ENCODE measurements around the gene PRKAR1B.

Gene PRKAR1B

DNA sequence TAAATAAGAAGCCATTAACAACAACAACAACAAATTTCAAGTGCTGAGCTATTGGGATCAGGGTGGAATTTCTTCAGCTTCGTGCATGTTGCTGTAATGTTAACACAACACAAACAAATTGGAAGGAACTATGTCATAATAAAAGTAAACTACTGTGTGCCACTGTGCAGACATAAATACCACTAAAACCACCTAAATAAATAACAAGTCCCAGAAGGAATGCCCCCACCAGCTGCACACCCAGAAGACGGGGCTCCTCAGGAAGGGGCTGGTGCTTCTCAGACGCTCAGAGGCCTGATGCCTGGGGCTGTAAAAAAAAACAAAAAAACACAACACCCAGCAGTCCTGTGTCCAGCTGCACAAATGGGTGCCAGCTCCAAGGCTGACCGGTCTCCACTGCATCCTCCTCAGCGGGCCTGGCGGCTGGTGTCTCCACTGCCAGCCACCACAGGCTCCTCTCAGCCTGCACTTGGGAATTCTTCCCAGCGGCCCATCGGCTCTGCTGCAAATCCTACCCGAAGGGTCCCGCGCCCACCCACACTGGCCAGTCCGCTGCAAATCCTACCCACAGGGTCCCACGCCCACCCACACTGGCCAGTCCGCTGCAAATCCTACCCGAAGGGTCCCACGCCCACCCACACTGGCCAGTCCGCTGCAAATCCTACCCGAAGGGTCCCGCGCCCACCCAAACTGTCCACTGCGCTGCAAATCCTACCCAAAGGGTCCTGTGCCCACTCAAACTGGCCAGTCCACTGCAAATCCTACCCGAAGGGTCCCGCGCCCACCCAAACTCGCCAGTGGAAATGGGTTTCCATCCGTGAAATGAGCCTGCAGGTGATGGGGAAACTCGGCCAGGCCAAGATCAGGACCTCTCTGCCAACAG is 36.4 kb downstream of the PRKAR1B start:
- no peak for DNase-seq

DNA sequence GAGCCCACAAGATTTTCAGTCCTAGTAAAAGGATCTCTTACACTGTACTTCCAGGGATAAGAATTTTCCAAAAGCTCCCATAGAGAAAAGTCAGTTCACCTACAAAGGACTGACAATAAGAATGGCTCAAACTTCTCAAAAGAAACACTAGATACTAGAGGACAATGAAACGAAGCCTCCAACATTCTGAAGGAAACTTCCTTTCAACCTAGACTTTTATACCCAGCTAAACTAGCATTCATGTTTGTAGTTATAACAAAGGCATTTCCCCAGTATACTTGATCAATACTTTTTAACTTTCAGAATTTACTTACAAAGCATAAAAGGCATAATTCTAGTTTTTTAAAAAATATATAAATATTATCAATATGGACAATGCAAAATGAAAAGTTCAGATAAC is 41.5 kb downstream of the PRKAR1B start:
- DNase-seq: no peak

DNA sequence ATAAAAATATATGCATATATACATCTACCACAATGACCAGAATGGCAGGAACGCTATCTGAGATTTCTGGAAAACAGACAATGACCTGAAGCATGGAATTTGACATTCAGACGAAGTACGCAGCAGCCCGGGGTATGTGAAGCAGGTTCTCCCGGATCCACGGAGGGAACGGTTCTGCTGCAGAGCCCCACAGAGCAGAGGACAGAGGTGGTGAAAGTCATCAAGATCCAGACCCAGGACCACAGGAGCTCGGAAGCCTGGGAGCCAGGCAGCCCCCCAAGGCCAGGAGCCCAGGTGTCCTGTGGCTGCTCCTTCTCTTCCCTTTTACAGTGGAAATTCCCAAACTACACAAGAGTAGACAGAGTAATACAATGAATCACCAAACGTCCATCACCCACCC is 42.7 kb downstream of the PRKAR1B start:
- DNase-seq: no peak

GRCh38 chr7:683526-684205 is 43.4 kb downstream of the PRKAR1B start:
- DNase-seq: no peak

DNA sequence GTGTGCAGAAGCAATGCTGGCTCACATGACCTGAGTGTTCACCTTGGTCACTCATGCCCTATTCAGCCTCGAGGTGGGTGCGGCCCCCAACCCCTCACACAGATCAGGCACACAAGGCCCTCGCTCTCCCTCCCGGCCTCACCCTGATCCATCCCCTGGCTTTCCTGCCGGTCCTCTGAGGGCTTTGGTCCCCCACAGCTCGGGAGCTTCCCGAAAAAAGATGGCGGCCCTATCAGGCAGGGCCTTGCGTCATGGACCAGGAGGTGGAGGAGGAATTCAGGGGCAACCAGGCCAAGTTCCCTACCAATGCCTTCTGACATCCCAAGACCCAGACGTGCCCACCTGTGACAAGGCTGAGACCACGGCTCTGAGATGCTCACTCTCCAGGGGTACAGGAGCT is 44.3 kb downstream of the PRKAR1B start:
- no peak for DNase-seq

GRCh38 chr7:681551-682307 is 45.4 kb downstream of the PRKAR1B start:
- no peak for DNase-seq

DNA sequence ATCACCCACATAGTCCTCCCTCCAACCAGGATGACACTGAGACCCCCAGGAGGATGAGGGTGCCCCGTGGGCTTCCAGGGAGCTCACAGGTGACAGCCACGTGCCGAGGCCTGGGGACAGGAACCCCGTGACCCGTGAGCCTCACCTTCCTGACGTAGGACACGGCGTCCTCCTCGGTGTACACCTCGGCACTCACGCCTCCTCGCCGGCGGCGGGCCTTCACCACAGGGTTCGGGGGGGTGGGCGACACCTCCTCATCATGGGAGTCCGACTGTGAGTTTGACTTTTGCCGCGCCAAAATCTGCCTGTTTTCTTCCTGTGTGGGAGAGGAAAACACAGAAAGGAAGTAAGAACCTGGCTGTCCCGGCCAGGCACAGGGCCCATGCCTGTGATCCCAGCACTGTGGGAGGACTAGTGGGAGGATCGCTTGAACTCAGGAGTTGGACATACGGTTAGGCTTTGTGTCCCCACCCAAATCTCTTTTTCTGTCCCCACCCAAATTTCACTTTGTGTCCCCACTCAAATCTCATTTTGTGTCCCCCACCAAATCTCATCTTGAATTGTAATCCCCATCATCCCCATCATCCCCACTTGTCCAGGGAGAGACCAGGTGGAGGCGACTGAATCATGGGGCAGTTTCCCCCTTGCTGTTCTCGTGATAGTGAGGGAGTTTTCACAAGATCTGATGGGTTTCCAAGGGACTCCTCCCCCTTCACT is 46.5 kb downstream of the PRKAR1B start:
- DNase-seq: no peak

GRCh38 chr7:676972-677385 is 50.1 kb downstream of the PRKAR1B start:
- no peak for DNase-seq

DNA sequence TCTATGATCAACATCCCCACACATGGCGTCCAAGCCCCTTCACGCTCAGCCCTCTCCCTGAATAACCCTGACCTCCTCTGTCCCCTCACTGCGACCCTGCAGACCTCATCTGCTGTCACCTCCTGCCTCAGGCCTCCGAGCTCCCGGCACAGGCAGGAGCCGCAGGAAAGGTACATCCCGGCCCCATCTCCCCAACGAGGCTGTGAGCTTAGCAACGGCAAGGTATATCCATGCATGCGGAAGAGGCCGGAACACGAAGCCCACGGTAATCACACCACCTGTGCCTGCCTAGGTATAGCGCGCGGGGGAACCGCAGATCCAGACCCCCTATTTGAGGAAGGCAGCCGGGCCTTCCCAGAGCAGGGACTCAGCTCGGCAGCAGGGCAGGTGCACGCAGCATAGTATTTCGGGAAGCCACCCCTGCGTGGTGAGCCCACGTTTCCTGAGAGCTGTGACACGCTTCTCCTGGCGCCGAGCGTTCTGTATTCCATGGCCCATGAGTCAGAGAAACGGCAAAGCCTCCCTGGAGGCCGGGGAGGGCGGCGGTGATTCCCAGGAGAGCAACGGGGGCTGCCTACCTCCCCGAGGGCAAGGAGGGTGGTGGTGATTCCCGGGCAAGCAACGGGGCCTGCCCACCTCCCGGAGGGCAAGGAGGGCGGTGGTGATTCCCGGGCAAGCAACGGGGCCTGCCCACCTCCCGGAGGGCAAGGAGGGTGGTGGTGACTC is 50.7 kb downstream of the PRKAR1B start:
- DNase-seq: no peak

DNA sequence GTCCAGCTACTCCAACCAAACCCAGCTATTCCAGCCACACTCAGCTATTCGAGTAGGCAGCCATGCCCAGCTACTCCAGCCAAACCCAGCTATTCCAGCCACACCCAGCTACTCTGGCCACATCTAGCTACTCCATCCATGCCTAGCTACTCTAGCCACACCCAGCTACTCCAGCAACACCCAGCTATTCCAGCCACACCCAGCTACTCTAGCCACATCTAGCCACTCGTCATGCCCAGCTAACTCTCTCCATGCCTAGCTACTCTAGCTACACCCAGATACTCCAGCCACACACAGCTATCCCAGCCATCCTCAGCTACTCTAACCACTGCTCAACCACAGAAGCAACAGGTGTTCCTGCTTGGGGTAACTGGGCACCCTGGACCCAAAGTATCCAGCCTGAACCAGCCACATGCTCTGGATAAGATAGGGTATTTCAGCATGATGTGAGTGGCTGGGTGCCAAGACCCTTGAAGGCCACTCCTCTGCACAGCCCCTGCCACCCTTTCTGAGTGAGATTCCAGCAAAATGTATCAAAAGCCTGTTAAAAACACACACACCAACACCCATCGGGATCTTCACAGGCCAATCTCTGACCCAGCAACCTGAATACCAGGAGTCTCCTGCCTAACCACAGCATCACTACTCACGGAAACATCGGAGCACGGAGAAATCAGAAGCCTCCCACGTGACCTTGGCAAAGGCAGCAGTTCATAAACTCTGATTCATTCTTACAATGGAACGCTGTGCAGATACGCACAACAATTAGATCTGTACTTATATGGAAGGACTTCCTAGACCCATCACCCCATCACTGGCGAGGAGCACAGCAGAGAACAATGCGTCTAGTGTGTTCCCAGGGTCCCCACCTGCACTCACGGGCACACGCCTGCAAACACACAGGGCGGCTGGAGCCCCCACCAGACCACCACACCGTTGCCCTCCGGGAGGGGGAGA is 52.3 kb downstream of the PRKAR1B start:
- DNase-seq: no peak

DNA sequence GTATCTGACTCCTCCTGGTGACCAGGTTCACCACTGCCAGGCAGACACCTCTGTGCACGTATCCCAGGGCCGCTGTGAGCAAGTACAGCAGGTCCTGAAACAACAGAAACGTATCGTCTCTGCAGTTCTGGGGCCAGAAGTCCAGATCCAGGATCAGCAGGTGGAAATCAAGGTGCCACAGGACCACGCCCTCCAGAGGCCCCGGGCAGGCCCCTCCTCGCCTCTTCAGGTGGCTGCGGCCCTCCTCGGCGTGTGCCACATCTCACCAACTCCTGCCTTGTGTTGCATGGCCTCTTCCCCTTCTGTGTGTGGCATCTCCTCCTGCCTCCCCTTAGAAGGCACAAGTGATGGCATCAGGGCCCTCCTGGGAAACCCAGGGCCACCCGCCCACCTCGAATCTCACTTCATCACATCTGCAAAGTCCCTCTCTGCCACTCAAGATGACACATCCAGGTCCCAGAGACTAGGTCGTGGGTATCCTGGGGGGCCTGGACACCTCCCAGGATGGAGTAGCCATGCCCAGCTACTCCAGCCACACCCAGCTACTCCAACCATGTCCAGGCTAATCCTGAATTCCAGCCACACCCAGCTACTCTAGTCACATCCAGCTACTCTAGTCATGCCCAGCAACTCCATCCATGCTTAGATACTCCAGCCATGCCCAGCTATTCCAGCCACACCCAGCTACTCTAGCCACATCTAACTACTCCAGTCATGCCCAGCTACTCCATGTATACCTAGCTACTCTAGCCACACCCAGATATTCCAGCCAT is 53.2 kb downstream of the PRKAR1B start:
- no peak for DNase-seq

DNA sequence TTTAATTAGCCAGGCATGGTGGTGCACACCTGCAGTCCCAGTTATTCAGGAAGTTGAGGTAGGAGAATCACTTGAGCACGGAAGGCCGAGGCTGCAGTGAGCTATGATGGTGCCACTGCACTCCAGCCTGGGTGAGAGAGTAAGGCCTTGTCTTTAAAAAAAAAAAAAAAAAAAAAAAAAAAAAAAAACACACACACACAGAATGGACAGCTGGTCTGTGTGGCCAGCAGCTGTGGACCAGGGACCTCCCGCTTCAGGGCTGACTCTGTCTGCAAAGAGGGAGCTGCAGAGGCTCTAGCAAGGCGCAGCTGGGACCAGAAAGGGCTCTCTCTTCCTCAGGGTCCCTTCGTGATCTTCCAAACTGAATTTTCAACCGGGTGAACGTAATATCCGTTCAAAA is 54.2 kb downstream of the PRKAR1B start:
- DNase-seq: no peak

DNA sequence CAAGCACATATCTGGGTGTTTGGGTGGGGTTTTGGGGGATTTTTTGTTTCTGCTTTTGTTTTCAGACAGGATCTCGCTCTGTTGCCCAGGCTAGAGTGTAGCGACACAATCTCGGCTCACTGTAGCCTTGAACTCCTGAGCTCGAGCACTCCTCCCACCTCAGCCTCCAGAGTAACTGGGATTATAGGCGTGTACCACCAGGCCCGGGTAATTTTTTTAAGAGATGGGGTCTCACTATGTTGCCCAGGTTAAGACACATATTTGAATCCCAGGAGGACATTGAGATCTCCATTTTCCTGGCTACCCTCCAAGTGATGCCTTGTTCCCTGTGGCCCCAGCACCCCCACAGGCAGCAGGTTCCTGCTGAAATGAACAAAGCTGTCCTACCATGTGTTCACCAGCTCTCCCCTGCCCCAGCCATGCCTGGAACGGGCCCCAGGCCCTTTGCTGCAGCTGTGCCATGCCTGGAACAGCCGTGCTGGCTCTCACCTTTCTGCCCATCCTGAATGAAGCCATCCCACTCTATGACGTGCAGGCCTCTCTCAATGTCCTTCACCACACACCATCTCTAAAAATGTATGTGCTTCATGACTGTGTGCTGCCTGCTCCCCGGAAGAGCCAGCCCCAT is 55.6 kb downstream of the PRKAR1B start:
- DNase-seq: no peak

DNA sequence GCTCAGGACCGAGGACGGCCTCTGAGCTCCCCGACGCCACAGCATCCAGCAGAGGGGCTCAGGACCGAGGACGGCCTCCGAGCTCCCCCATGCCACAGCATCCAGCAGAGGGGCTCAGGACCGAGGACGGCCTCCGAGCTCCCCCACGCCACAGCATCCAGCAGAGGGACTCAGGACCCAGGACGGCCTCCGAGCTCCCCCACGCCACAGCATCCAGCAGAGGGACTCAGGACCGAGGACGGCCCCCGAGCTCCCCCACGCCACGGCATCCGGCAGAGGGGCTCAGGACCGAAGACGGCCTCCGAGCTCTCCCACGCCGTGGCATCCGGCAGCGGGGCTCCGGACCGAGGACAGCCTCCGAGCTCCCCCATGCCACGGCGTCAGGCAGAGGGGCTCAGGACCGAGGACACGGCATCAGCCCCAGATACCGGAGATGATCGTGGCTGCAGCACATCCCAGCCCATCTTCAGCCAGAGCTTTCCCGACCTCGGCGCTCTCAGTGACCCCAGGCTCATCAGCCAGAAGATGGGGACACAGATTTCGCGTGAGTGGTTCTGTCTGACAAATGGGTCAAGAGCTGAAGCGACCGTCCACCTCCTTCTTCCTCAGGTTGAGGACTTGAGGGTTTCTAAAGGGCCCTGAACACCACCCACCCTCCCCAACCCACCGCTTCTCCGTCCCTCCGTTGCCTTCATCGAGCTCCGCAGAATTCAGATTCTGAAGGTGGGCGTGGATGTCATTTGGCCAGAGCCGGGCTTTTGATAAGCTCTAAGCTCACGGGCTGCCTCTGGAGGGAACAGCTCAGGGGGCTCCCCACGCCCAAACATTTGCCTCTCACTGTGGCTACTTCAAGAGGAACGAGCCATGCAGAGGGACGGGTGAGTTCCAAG is 56.3 kb downstream of the PRKAR1B start:
- DNase-seq: no peak

- no peak for DNase-seq
Measured at GRCh38 chr7:668958-669357, 58.1 kb downstream of the PRKAR1B start.

DNA sequence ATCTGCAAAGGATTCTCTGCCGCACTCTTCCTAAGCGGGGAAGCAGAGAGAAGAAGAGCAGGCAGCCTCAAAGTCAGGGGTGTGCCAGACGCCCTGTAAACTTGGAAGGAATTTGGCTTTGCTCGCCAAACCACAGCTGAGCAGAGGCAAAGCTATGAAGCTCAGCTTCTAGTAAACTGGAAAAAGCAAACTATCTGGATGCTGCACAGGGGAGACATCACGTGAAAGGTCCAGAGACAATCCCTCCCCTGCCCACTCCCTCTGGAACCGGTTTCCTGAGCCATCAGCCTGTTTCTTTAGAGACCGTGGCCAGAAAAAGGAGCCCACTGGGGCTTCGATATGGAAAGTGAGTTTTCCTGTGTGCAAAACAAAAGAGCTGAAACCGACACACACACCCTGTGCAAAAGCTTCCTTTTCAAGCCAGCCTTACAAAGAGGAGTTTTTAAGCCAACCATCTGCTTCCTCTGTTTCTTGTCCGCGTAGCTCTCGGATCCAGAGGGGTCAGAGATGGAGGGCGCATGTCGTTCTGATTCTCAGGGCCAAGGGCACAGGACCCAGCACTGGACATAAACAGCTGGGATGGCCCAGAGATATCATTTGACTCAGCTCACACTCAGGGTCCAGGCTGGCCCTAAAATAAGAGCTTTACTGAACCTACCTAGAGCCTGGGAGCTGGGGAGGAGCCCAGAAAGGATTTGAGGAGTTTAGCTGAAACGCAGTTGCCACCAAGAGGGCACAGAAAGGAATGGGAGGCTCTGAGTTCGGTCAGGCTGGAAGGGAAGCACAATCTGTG is 58.7 kb downstream of the PRKAR1B start:
- DNase-seq: no peak

DNA sequence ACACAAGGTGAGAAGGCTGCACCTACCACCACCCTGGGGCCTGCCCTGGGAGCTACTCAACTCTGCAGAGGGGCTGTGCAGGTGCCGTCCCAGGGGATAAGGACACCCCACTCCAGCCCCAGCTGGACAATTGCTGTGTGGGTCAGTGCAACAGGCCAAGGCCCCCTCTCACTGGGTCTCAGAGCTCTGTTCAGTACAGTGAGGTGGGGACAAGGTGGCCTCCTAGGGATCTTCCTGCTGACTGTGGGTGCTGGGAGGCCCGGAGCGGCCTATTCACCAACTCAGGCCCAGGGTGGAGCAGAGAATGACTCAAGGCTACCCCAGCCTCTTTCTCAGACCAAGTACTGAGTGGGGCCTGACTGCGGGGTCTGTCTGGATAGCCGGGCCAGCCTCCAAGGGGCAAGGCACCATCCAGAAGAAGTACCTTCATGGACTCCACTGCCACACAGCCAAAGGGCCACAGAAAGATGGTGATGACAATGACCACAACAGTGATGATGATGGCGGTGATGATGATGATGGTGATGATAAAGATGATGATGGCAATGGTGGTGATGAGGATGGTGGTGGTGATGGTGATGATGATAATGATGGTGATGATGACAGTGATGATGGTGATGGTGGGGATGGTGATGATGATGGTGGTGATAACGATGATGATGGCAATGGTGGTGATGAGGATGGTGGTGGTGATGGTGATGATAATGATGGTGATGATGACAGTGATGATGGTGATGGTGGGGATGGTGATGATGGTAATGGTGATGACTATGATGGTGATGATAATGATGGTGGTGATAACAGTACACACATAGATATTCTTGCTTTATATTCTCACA is 60.4 kb downstream of the PRKAR1B start:
- no peak for DNase-seq
